Prostate gland (tissue), 2 donors: ENCODE measurements around the gene SPACDR. TPM values are rescaled to one million over a fixed set of nuclear protein-coding genes. Genes with fewer than 3 reads are reported as not detected.
A peak's percentile ranks its signal among the peaks of the same experiment; 100 is the strongest.

ENCODE experiments used
- DNase-seq: peaks from one replicate; pipeline ENCODE4 v3.0.0-alpha.2; 2019; ENCODE audit warnings: low spot score
- H3K27ac ChIP-seq, 2 donors: fragments of 200-600 bp; sonication (generic); 2 replicates each; pipeline ENCODE4 v1.5.1; 2017 to 2019
- H3K27me3 ChIP-seq: fragments of 200-600 bp; sonication (generic); replicated peaks from 2 replicates; pipeline ENCODE4 v1.5.1; 2019; ENCODE audit not compliant: insufficient read depth
- H3K36me3 ChIP-seq, 2 donors: fragments of 200-600 bp; sonication (generic); 1 replicate in 1 of 2; 2 replicates in 1 of 2; pipeline versions ENCODE4 v1.5.1 to v1.8.1; 2017 to 2019
- H3K4me1 ChIP-seq: fragments of 200-600 bp; sonication (generic); replicated peaks from 2 replicates; pipeline ENCODE4 v1.5.1; 2019
- H3K4me3 ChIP-seq, 2 donors: fragments of 200-600 bp; sonication (generic); 2 replicates each; pipeline ENCODE4 v1.5.1; 2017 to 2019
- H3K9me3 ChIP-seq: fragments of 200-600 bp; sonication (generic); 2 replicates; pipeline ENCODE4 v1.5.1; 2017
- CTCF ChIP-seq, 4 experiments: fragments of 200-600 bp in 2 of 4; fragments of 450-650 bp in 2 of 4; sonication (generic) in 2 of 4; IDR thresholded peaks; 1 replicate in 3 of 4; 2 replicates in 1 of 4; pipeline ENCODE4 v1.5.1; 2016 to 2019; ENCODE audit warnings: antibody characterized with exemption in 4 of 4, mild to moderate bottlenecking in 2 of 4, moderate library complexity in 2 of 4
- POLR2A ChIP-seq: fragments of 450-650 bp; IDR thresholded peaks from one replicate; pipeline ENCODE4 v1.6.1; 2016; ENCODE audit warnings: antibody characterized with exemption, mild to moderate bottlenecking
- POLR2AphosphoS5 ChIP-seq: sonication (generic); formaldehyde crosslinking; IDR thresholded peaks from one replicate; pipeline ENCODE4 v1.6.1; 2017; ENCODE audit warnings: antibody characterized with exemption
- WGBS: methylation state at CpG from one replicate; pipeline ENCODE4 v1.1.5; 2018; 5-methylcytosine and 5-hydroxymethylcytosine counted together
- intact Hi-C: fragments of 100-400 bp; cut with DNase I; formaldehyde crosslinking; loops from one replicate; pipeline ENCODE4 v1.14.2; 2022
- total RNA-seq, 2 donors: library from RNA; depleted of rRNA; stranded (reverse); fragments of >200 nt; gene quantifications; one replicate each; pipeline ENCODE4 v1.1.0, GENCODE V29; 2016

The SPACDR gene
- total RNA-seq, 2 donors from 2014 or later = 11.9 TPM; not detected in 1

- H3K9me3 ChIP-seq = no peaks in the 10 kb centered on the region
- WGBS = 10% methylated on average over 6 of the region's 6 CpGs
- DNase-seq = no peak
- intact Hi-C loops = loop anchor here (10.0 kb wide), 1 partner anchor 199 kb away; the partner anchor contains the start of gene GNB2
- H3K4me1 ChIP-seq = peaks cover 26% of the 10 kb centered on the region
- H3K36me3 ChIP-seq = no peaks in the 10 kb centered on the region
- H3K27ac ChIP-seq = peak overlapping the region; percentile 38 to 98
- H3K4me3 ChIP-seq = peak overlapping the region; percentile 84 to 100
- no peaks in the 10 kb centered on the region for H3K27me3 ChIP-seq
- TF ChIP-seq POLR2AphosphoS5 = no peak
- no peak for TF ChIP-seq CTCF (IDR thresholded peaks at IDR 0.05)
- TF ChIP-seq POLR2A = no peak
These were observed 12.2 kb upstream of the SPACDR start for GRCh38 chr7:100476101-100476780.

GRCh38 chr7:100475549-100475948 is 11.5 kb upstream of the SPACDR start:
- no peak for DNase-seq
- intact Hi-C loops = loop anchor here (10.0 kb wide), 1 partner anchor 199 kb away; the partner anchor contains the start of gene GNB2
- H3K9me3 ChIP-seq = no peaks in the 10 kb centered on the region
- H3K27ac ChIP-seq = peak overlapping the region; percentile 38 to 98
- WGBS = 28% methylated on average over 9 of the region's 9 CpGs
- H3K4me3 ChIP-seq = peak overlapping the region in 1 of 2 donors; percentile 100
- no peaks in the 10 kb centered on the region for H3K36me3 ChIP-seq
- H3K4me1 ChIP-seq = peaks cover 26% of the 10 kb centered on the region
- no peaks in the 10 kb centered on the region for H3K27me3 ChIP-seq
- TF ChIP-seq POLR2AphosphoS5 = no peak
- no peak for TF ChIP-seq CTCF (IDR thresholded peaks at IDR 0.05)
- no peak for TF ChIP-seq POLR2A

- intact Hi-C loops = loop anchor here (10.0 kb wide), 1 partner anchor 202 kb away; the partner anchor contains the start of gene GNB2
- 62% methylated on average over 14 of the region's 14 CpGs for WGBS
- no peaks in the 10 kb centered on the region for H3K36me3 ChIP-seq
- H3K9me3 ChIP-seq = no peaks in the 10 kb centered on the region
- H3K27me3 ChIP-seq = no peaks in the 10 kb centered on the region
- no peak for TF ChIP-seq POLR2AphosphoS5
- no peak for TF ChIP-seq CTCF (IDR thresholded peaks at IDR 0.05)
- no peak for TF ChIP-seq POLR2A
- no peak for DNase-seq
- H3K4me3 ChIP-seq = no peak overlapping the region
- peak overlapping the region; percentile 51 to 55 for H3K27ac ChIP-seq
- peaks cover 30% of the 10 kb centered on the region for H3K4me1 ChIP-seq
These were observed 8.9 kb upstream of the SPACDR start for GRCh38 chr7:100472854-100473499.

- peaks cover 30% of the 10 kb centered on the region for H3K4me1 ChIP-seq
- H3K4me3 ChIP-seq = no peak overlapping the region
These were observed 8.2 kb upstream of the SPACDR start for GRCh38 chr7:100472121-100472851.

More at GRCh38 chr7:100472121-100472851, 8.2 kb upstream of the SPACDR start:
- H3K27me3 ChIP-seq = no peaks in the 10 kb centered on the region
- 60% methylated on average over 14 of the region's 16 CpGs for WGBS
- H3K36me3 ChIP-seq = no peaks in the 10 kb centered on the region
- no peak for DNase-seq
- TF ChIP-seq POLR2AphosphoS5 (no peak), CTCF (IDR thresholded peaks at IDR 0.05) (no peak), POLR2A (no peak)
- peak overlapping the region; percentile 51 to 55 for H3K27ac ChIP-seq
- intact Hi-C loops = loop anchor here (10.0 kb wide), 1 partner anchor 203 kb away; the partner anchor contains the start of gene GNB2
- H3K9me3 ChIP-seq = no peaks in the 10 kb centered on the region
